K562 (cell line): ENCODE measurements around the gene DNPEP. TPM values are rescaled to one million over a fixed set of nuclear protein-coding genes. Genes with fewer than 3 reads are reported as not detected.

ENCODE experiments used
- ATAC-seq: fragments of 200-7000 bp; cut with Tn5 transposase; 3 replicates; pipeline ENCODE4 v1.9.1; 2020; ENCODE audit warnings: moderate library complexity
- BruUV-seq: library from RNA; stranded (reverse); fragments of 400-500 nt; replicated peaks from 2 replicates; lab custom pipeline; 2021; lab: Mats Ljungman, UMichigan
- CTCF ChIA-PET: fragments of 300-600 bp; formaldehyde crosslinking; extraction: SDS; loops from one replicate; lab custom pipeline; 2021; ENCODE audit warnings: low intra/inter-chr PET ratio; lab: Yijun Ruan, JAX
- POLR2A ChIA-PET: fragments of 300-600, 350-650 bp; sonication (Branson Sonifier 250); formaldehyde crosslinking; extraction: SDS; loops from one replicate; lab custom pipeline; 2021; ENCODE audit warnings: antibody characterized with exemption, inconsistent platforms; lab: Yijun Ruan, JAX
- DNase-seq, 4 experiments: peaks; one replicate each; pipeline versions ENCODE4 v3.0.0 to v3.0.0-alpha.2; 2011 to 2018; ENCODE audit warnings: low spot score in 3 of 4, mixed read lengths in 3 of 4; ENCODE audit errors: extremely low read depth in 1 of 4
- FAIRE-seq: peaks from 2 replicates; lab custom pipeline; 2011; peaks lifted over from hg19 to GRCh38; lab: Jason Lieb, UNC
- H2AFZ ChIP-seq: 2 replicates; pipeline ENCODE4 v1.6.0; 2011; ENCODE audit warnings: low read depth, low read length, control low read depth, inconsistent platforms
- H3K27ac ChIP-seq: fragments of 200-600 bp; 3 replicates; pipeline ENCODE4 v1.8.0; 2011; ENCODE audit warnings: low read depth, mild to moderate bottlenecking, control low read depth, inconsistent platforms, low read length, moderate library complexity, mixed read lengths; ENCODE audit errors: extremely low read depth
- H3K27me3 ChIP-seq, 2 experiments: fragments of 300-600 bp in 1 of 2; 2 replicates in 1 of 2; 3 replicates in 1 of 2; pipeline versions ENCODE4 v1.6.0 to v1.8.0; 2011; ENCODE audit warnings: inconsistent platforms in 2 of 2, low read length in 2 of 2, mild to moderate bottlenecking in 1 of 2, mixed read lengths in 1 of 2, moderate library complexity in 1 of 2; ENCODE audit not compliant: control insufficient read depth in 2 of 2, insufficient read depth in 2 of 2
- H3K36me3 ChIP-seq: fragments of 300-600 bp; 3 replicates; pipeline ENCODE4 v1.8.0; 2011; ENCODE audit warnings: mild to moderate bottlenecking, low read length, inconsistent platforms; ENCODE audit not compliant: control insufficient read depth, insufficient read depth
- H3K4me1 ChIP-seq, 2 experiments: fragments of 200-600 bp in 1 of 2; replicated peaks in 1 of 2; 2 replicates in 1 of 2; 3 replicates in 1 of 2; pipeline versions ENCODE4 v1.5.1 to v1.8.0; 2011; ENCODE audit warnings: inconsistent platforms in 2 of 2, low read length in 2 of 2, mild to moderate bottlenecking in 1 of 2, mixed read lengths in 1 of 2, moderate library complexity in 1 of 2; ENCODE audit not compliant: control insufficient read depth in 2 of 2, insufficient read depth in 2 of 2
- H3K4me2 ChIP-seq: 2 replicates; pipeline ENCODE4 v1.6.1; 2011; ENCODE audit warnings: low read length, control low read depth, inconsistent platforms, mixed read lengths; ENCODE audit not compliant: insufficient read depth
- H3K4me3 ChIP-seq: fragments of 200-600 bp; sonication (generic), shearing (Covaris generic); 2 replicates; pipeline ENCODE4 v1.5.1; 2016; ENCODE audit warnings: control low read depth, inconsistent platforms
- H3K79me2 ChIP-seq: fragments of 200-600 bp; 3 replicates; pipeline ENCODE4 v1.8.0; 2011; ENCODE audit warnings: low read length, inconsistent platforms; ENCODE audit not compliant: control insufficient read depth, insufficient read depth
- H3K9ac ChIP-seq, 2 experiments: 2 replicates each; pipeline versions ENCODE4 v1.6.0 to v1.6.1; 2011; ENCODE audit warnings: low read depth in 2 of 2, low read length in 2 of 2, control low read depth in 1 of 2, inconsistent platforms in 1 of 2, mild to moderate bottlenecking in 1 of 2, mixed read lengths in 1 of 2; ENCODE audit not compliant: insufficient read depth in 1 of 2
- H3K9me1 ChIP-seq: one replicate; pipeline ENCODE4 v1.6.0; 2011; ENCODE audit warnings: inconsistent platforms, mild to moderate bottlenecking, low read length, moderate library complexity; ENCODE audit not compliant: control insufficient read depth, insufficient read depth
- H3K9me3 ChIP-seq: replicated peaks from 2 replicates; pipeline ENCODE4 v1.5.1; 2011; ENCODE audit warnings: low read depth, low read length, inconsistent platforms; ENCODE audit not compliant: control insufficient read depth, insufficient read depth
- H4K20me1 ChIP-seq: replicated peaks from 2 replicates; pipeline ENCODE4 v1.6.1; 2011; ENCODE audit warnings: low read length, inconsistent platforms, mixed read lengths; ENCODE audit not compliant: control insufficient read depth, insufficient read depth
- BCOR ChIP-seq: fragments of 450-650 bp; IDR thresholded peaks from 2 replicates; pipeline ENCODE4 v1.6.1; 2016
- CAMTA2 ChIP-seq: fragments of 250-450 bp; sonication (Bioruptor Pico); conservative IDR thresholded peaks from 2 replicates; pipeline ENCODE4 v1.5.1; 2022
- HDAC1 ChIP-seq, 2 experiments: fragments of 450-650 bp; IDR thresholded peaks; 2 replicates each; pipeline ENCODE4 v1.6.1; 2016 to 2017; ENCODE audit warnings: inconsistent platforms in 1 of 2, mild to moderate bottlenecking in 1 of 2, moderate library complexity in 1 of 2
- KLF10 ChIP-seq: fragments of 250-450 bp; sonication (Bioruptor Pico); IDR thresholded peaks from 2 replicates; pipeline ENCODE4 v1.6.1; 2021; ENCODE audit warnings: matching md5 sums
- MCM5 ChIP-seq: fragments of 450-650 bp; IDR thresholded peaks from 2 replicates; pipeline ENCODE4 v1.6.1; 2016; ENCODE audit warnings: low read depth
- RAD21 ChIP-seq, 2 experiments: fragments of 250-450 bp in 1 of 2; fragments of 450-650 bp in 1 of 2; sonication (Bioruptor Pico) in 1 of 2; formaldehyde crosslinking in 1 of 2; IDR thresholded peaks in 1 of 2; conservative IDR thresholded peaks in 1 of 2; 2 replicates each; pipeline versions ENCODE4 v1.4.0 to v1.8.0; 2020 to 2022; ENCODE audit warnings: mild to moderate bottlenecking in 2 of 2, moderate library complexity in 1 of 2
- SNIP1 ChIP-seq: fragments of 450-650 bp; IDR thresholded peaks from 2 replicates; pipeline ENCODE4 v1.7.1; 2017; ENCODE audit warnings: low read depth, mild to moderate bottlenecking
- SRSF7 ChIP-seq: fragments of 200-400 bp; formaldehyde crosslinking; optimal IDR thresholded peaks from 2 replicates; pipeline ENCODE3; 2017; ENCODE audit warnings: mild to moderate bottlenecking, low read depth, low read length
- ZKSCAN8 ChIP-seq: fragments of 200-800 bp; sonication (Bioruptor generic); IDR thresholded peaks from 2 replicates; pipeline ENCODE4 v1.6.1; 2016; ENCODE audit warnings: missing genetic modification characterization, missing compliant biosample characterization
- ZNF263 ChIP-seq: sonication (generic); formaldehyde crosslinking; IDR thresholded peaks from 2 replicates; pipeline ENCODE4 v1.8.0; 2022; ENCODE audit warnings: mild to moderate bottlenecking, missing genetic modification reagents, borderline replicate concordance
- ZNF644 ChIP-seq: fragments of 200-800 bp; sonication (Bioruptor generic); IDR thresholded peaks from 2 replicates; pipeline ENCODE4 v1.6.1; 2016; ENCODE audit warnings: low read depth, missing genetic modification characterization, missing compliant biosample characterization
- whole genome bisulfite sequencing: fragments of 100-300 bp; shearing (Covaris generic); methylation state at CpG from one replicate; pipeline ENCODE4 v1.1.6; 2016; ENCODE audit warnings: low coverage, mixed read lengths; ENCODE audit not compliant: insufficient coverage; ENCODE audit errors: missing lambda C conversion rate; 5-methylcytosine and 5-hydroxymethylcytosine counted together
- in situ Hi-C: fragments of 300-500 bp; cut with MboI; formaldehyde crosslinking; loops from 4 replicates; pipeline ENCODE4 v1.15.0; 2018; ENCODE audit warnings: inconsistent platforms, mixed read lengths
- intact Hi-C: fragments of 100-400 bp; cut with micrococcal nuclease; formaldehyde crosslinking; loops from 2 replicates; pipeline ENCODE4 v1.14.2; 2022
- polyA plus RNA-seq, 8 experiments: library from polyadenylated mRNA; depleted of rRNA in 4 of 8; stranded (reverse) in 5 of 8; unstranded in 3 of 8; fragments of >200 nt; fragmentation: Nextera tagmentation in 2 of 8; fragmentation: Illumina TruSeq in 1 of 8; extraction: Ambion mirVana in 2 of 8; extraction: Trizol in 1 of 8; gene quantifications; 2 replicates each; pipeline versions ENCODE4 v1.2.1 to v1.2.3, GENCODE V29; 2011 to 2014; ENCODE audit warnings: inconsistent platforms in 1 of 8, missing spikeins in 1 of 8
- total RNA-seq, 7 experiments: library from RNA; depleted of rRNA in 6 of 7; stranded (reverse); fragments of >200 nt in 6 of 7; fragmentation: Illumina TruSeq in 2 of 7; extraction: Trizol in 2 of 7; gene quantifications; 2 replicates each; pipeline versions ENCODE4 v1.2.1 to v1.2.3, GENCODE V29; 2011 to 2021; ENCODE audit warnings: low replicate concordance in 1 of 7
- TF ChIP-seq, protein P1 (sequence below): sonication (generic); formaldehyde crosslinking; IDR thresholded peaks from 2 replicates; pipeline ENCODE4 v1.8.1; 2023; ENCODE audit warnings: mild to moderate bottlenecking, missing genetic modification reagents
- TF ChIP-seq, protein P2 (sequence below), 3 experiments: IDR thresholded peaks in 2 of 3; conservative IDR thresholded peaks in 1 of 3; 2 replicates each; pipeline ENCODE4 v1.5.1; 2011 to 2012; ENCODE audit warnings: low read length in 3 of 3, mild to moderate bottlenecking in 3 of 3, control low read depth in 2 of 3, improper control_type of control experiment in 1 of 3, inconsistent platforms in 1 of 3, low read depth in 1 of 3, mixed read lengths in 1 of 3, moderate library complexity in 1 of 3; ENCODE audit not compliant: insufficient read depth in 2 of 3
- TF ChIP-seq, protein P3 (sequence below): fragments of 450-650 bp; IDR thresholded peaks from 2 replicates; pipeline ENCODE4 v1.6.1; 2016
- TF ChIP-seq, protein P4 (sequence below): fragments of 250-450 bp; sonication (Bioruptor Pico); IDR thresholded peaks from 2 replicates; pipeline ENCODE4 v1.5.0; 2021

Gene DNPEP
- total and polyA plus RNA-seq, 9 of the 15 experiments (the other 6 are each of a cell fraction or from before 2014, with no cell fraction given) = 34.6 to 71.4 (median 45.5) TPM

DNA sequence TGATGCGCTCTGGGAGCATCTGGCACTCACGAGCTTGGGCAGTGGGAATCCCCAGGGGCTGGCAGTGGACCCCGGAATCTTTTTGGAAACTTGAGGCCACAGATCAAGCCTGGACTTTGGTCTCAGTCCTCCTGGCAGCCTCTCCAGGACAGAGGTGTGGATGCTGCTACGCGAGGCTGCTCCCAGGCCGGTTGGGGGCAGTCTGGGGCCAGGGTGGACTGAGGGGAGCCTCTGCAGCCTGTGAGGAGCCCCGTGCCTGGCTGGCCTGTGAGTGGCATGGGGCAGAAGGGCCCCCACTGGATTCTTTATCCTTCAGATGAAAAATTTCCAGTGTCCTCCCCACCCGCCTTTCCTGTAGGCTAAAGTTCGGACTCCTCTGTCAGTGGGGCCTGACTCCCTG, 17.7 kb upstream of the DNPEP start:
- in situ Hi-C loops (loop anchor here (5.0 kb wide), 1 partner anchor 127 kb away; no protein-coding TSS in a partner anchor), intact Hi-C loops (no loop called here)
- H2AFZ ChIP-seq = no peak overlapping the region
- DNase-seq (peak in 2 of 4 experiments; percentile 42 to 46), FAIRE-seq (no peak), ATAC-seq (peak; percentile 81)
- H4K20me1 ChIP-seq = no peaks in the 10 kb centered on the region
- no peaks in the 10 kb centered on the region for H3K27me3 ChIP-seq
- no peaks in the 10 kb centered on the region for H3K79me2 ChIP-seq
- peaks cover 17 to 18% of the 10 kb centered on the region in 2 experiments for H3K4me1 ChIP-seq
- H3K36me3 ChIP-seq = no peaks in the 10 kb centered on the region
- ChIA-PET CTCF (interaction anchor here (1.0 kb wide), 1 partner anchor 28 kb away, joined by 4 read pairs; no protein-coding TSS in a partner anchor), POLR2A (no interaction called here)
- H3K4me2 ChIP-seq = no peak overlapping the region
- H3K9me3 ChIP-seq = no peaks in the 10 kb centered on the region
- H3K27ac ChIP-seq = no peak overlapping the region
- no peak overlapping the region for H3K4me3 ChIP-seq
- no peaks in the 10 kb centered on the region for H3K9me1 ChIP-seq
- 53% methylated on average over 6 of the region's 9 CpGs for WGBS
- BruUV-seq = no TSS peak
- no peak overlapping the region for H3K9ac ChIP-seq
- TF ChIP-seq RAD21 (CRISPR knock-in tag; conservative IDR thresholded peaks at IDR 0.05 in 1 of 2, IDR thresholded peaks at IDR 0.05 in 1 of 2) (peak in 1 of 2 experiments; percentile 70; a peak in 3 of 4 replicates), HDAC1 (IDR thresholded peaks at IDR 0.05) (no peak), SNIP1 (no peak), MCM5 (no peak), SRSF7 (no peak), KLF10 (CRISPR knock-in tag) (no peak), ZNF263 (CRISPR knock-in tag) (no peak), CAMTA2 (CRISPR knock-in tag) (no peak), ZKSCAN8 (CRISPR knock-in tag) (no peak), BCOR (no peak), ZNF644 (tag) (no peak)
- TF ChIP-seq, protein P1, sequence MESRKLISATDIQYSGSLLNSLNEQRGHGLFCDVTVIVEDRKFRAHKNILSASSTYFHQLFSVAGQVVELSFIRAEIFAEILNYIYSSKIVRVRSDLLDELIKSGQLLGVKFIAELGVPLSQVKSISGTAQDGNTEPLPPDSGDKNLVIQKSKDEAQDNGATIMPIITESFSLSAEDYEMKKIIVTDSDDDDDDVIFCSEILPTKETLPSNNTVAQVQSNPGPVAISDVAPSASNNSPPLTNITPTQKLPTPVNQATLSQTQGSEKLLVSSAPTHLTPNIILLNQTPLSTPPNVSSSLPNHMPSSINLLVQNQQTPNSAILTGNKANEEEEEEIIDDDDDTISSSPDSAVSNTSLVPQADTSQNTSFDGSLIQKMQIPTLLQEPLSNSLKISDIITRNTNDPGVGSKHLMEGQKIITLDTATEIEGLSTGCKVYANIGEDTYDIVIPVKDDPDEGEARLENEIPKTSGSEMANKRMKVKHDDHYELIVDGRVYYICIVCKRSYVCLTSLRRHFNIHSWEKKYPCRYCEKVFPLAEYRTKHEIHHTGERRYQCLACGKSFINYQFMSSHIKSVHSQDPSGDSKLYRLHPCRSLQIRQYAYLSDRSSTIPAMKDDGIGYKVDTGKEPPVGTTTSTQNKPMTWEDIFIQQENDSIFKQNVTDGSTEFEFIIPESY = 0 out of 2 replicates have a peak, but pooled peaks have one; percentile 30
- TF ChIP-seq, protein P2, sequence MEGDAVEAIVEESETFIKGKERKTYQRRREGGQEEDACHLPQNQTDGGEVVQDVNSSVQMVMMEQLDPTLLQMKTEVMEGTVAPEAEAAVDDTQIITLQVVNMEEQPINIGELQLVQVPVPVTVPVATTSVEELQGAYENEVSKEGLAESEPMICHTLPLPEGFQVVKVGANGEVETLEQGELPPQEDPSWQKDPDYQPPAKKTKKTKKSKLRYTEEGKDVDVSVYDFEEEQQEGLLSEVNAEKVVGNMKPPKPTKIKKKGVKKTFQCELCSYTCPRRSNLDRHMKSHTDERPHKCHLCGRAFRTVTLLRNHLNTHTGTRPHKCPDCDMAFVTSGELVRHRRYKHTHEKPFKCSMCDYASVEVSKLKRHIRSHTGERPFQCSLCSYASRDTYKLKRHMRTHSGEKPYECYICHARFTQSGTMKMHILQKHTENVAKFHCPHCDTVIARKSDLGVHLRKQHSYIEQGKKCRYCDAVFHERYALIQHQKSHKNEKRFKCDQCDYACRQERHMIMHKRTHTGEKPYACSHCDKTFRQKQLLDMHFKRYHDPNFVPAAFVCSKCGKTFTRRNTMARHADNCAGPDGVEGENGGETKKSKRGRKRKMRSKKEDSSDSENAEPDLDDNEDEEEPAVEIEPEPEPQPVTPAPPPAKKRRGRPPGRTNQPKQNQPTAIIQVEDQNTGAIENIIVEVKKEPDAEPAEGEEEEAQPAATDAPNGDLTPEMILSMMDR (IDR thresholded peaks at IDR 0.05 in 2 of 3, conservative IDR thresholded peaks at IDR 0.05 in 1 of 3; ENCODE audit: insufficient read depth in 2 of 3, low read depth in 1 of 3, low read length in 3 of 3) = peak; percentile 52 to 57 (median 53)
- TF ChIP-seq, protein P3, sequence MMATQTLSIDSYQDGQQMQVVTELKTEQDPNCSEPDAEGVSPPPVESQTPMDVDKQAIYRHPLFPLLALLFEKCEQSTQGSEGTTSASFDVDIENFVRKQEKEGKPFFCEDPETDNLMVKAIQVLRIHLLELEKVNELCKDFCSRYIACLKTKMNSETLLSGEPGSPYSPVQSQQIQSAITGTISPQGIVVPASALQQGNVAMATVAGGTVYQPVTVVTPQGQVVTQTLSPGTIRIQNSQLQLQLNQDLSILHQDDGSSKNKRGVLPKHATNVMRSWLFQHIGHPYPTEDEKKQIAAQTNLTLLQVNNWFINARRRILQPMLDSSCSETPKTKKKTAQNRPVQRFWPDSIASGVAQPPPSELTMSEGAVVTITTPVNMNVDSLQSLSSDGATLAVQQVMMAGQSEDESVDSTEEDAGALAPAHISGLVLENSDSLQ = peak; percentile 36; the same call in 1 of the 2 replicates
- TF ChIP-seq, protein P4, sequence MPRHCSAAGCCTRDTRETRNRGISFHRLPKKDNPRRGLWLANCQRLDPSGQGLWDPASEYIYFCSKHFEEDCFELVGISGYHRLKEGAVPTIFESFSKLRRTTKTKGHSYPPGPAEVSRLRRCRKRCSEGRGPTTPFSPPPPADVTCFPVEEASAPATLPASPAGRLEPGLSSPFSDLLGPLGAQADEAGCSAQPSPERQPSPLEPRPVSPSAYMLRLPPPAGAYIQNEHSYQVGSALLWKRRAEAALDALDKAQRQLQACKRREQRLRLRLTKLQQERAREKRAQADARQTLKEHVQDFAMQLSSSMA (CRISPR knock-in tag) = no peak
